ENCODE results near the gene GLDN.

GRCh38 chr15:51447855-51448621, 106.6 kb downstream of the GLDN start:
- TF ChIP-seq MAX (IDR thresholded peaks at IDR 0.05) (no peak), HDAC2 (IDR thresholded peaks at IDR 0.05) (no peak), CTCF (IDR thresholded peaks at IDR 0.05) (no peak), JUNB (IDR thresholded peaks at IDR 0.05) (no peak), CEBPB (IDR thresholded peaks at IDR 0.05) (no peak), MAFK (IDR thresholded peaks at IDR 0.05; ENCODE audit: partially characterized antibody) (no peak)
